ENCODE results near the gene ABLIM1. TPM values are rescaled to one million over a fixed set of nuclear protein-coding genes. Genes with fewer than 3 reads are reported as not detected.
A peak's percentile ranks its signal among the peaks of the same experiment; 100 is the strongest.

Gene ABLIM1
- total and polyA plus RNA-seq, 8 donors = 52.7 to 195 (median 65.5) TPM

GRCh38 chr10:114506871-114507385 is 151.1 kb downstream of the ABLIM1 start:
- ATAC-seq (no peak), DNase-seq (peak in 1 of 4 donors; percentile 36)
- intact Hi-C loops (cut with DNase I) = no loop called here
- no peaks in the 10 kb centered on the region for H3K36me3 ChIP-seq
- peaks cover 11 to 21% of the 10 kb centered on the region in 2 donors for H3K4me1 ChIP-seq
- H3K9me3 ChIP-seq = no peaks in the 10 kb centered on the region
- no peak overlapping the region for H3K4me3 ChIP-seq
- H3K27me3 ChIP-seq = no peaks in the 10 kb centered on the region
- no peak for TF ChIP-seq CTCF (IDR thresholded peaks at IDR 0.05)
- H3K27ac ChIP-seq = peak overlapping the region; percentile 24 to 69

- H3K27ac ChIP-seq = peak overlapping the region; percentile 11 to 69
- DNase-seq (peak in 2 of 4 donors; percentile 65 to 79), ATAC-seq (peak; percentile 65)
- H3K4me1 ChIP-seq = peaks cover 11 to 21% of the 10 kb centered on the region in 2 donors
- intact Hi-C loops (cut with DNase I) = no loop called here
- no peaks in the 10 kb centered on the region for H3K36me3 ChIP-seq
- H3K9me3 ChIP-seq = no peaks in the 10 kb centered on the region
- no peak for TF ChIP-seq CTCF (IDR thresholded peaks at IDR 0.05)
- H3K27me3 ChIP-seq = no peaks in the 10 kb centered on the region
- no peak overlapping the region for H3K4me3 ChIP-seq
These were observed 153.1 kb downstream of the ABLIM1 start for GRCh38 chr10:114504769-114505579.

DNA sequence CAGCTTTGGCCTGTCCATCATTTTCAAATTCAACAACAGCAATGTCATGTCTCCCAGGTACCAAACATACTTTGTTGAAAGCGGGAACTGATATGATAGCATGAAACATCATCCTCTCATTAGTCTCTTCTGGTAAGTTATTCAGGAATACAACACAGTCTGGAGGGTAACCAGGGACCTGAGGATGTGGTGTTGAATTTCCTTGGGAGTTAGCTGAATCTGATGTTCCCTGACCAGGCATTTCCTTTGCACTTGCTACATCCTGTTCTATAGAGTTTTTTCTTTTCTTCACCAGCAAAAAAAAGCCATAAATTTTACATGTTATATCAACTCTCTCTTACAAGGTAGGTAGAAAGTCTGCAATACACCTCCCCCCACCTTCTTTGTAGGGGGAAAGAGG is 156.0 kb downstream of the ABLIM1 start:
- no peaks in the 10 kb centered on the region for H3K36me3 ChIP-seq
- DNase-seq = no peak
- intact Hi-C loops (cut with DNase I) = no loop called here

GRCh38 chr10:114501650-114502049 is 156.4 kb downstream of the ABLIM1 start:
- TF ChIP-seq CTCF (IDR thresholded peaks at IDR 0.05) = no peak
- no peaks in the 10 kb centered on the region for H3K27me3 ChIP-seq
- H3K27ac ChIP-seq = no peak overlapping the region
- no peaks in the 10 kb centered on the region for H3K9me3 ChIP-seq
- no peaks in the 10 kb centered on the region for H3K36me3 ChIP-seq
- DNase-seq (no peak), ATAC-seq (no peak)
- H3K4me3 ChIP-seq = no peak overlapping the region
- intact Hi-C loops (cut with DNase I) = no loop called here
- H3K4me1 ChIP-seq = peaks cover 3 to 11% of the 10 kb centered on the region in 2 donors

More for the DNA sequence above, 156.0 kb downstream of the ABLIM1 start:
- Histone ChIP-seq H3K4me1 (peaks cover 6 to 13% of the 10 kb centered on the region in 2 donors), H3K27me3 (no peaks in the 10 kb centered on the region), H3K4me3 (no peak overlapping the region), H3K9me3 (no peaks in the 10 kb centered on the region), H3K27ac (no peak overlapping the region)
- no peak for TF ChIP-seq CTCF (IDR thresholded peaks at IDR 0.05)
- ATAC-seq = no peak

DNA sequence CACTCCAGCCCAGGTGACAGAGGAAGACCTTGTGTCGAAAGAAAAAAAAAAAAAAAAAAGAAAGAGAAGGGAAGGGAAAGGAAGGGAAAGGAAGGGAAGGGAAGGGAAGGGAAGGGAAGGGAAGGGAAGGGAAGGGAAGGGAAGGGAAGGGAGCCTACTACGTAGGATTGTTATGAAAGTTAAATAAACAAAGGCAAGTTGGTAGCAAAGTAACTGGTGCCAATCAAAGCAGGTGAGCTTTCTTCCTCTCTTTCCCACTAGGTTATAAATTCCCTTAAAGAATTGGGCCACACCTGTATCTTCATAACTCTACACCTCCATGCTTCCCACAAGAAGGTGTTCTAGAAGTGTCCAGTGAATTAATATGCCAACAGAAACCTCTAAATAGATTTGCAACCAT is 157.4 kb downstream of the ABLIM1 start:
- no peaks in the 10 kb centered on the region for H3K27me3 ChIP-seq
- no peak overlapping the region for H3K4me3 ChIP-seq
- ATAC-seq (no peak), DNase-seq (no peak)
- no peaks in the 10 kb centered on the region for H3K9me3 ChIP-seq
- no peak for TF ChIP-seq CTCF (IDR thresholded peaks at IDR 0.05)
- H3K4me1 ChIP-seq = peaks cover 3 to 5% of the 10 kb centered on the region in 2 donors
- intact Hi-C loops (cut with DNase I) = no loop called here
- no peak overlapping the region for H3K27ac ChIP-seq
- H3K36me3 ChIP-seq = no peaks in the 10 kb centered on the region

Data from left lung (tissue), 10 donors.